CD4-positive, alpha-beta T cell treated with Interleukin-4 for 4 hours (primary cell): ENCODE data around the gene ZNF682.
"Not testable (repeated sequence)": the region's sequence is repeated elsewhere in the genome, so short reads cannot be mapped to it uniquely, and the experiment has no call there.

Experiments used
- DNase-seq: peaks from one replicate; pipeline ENCODE4 v3.0.0-alpha.2; 2020

The ZNF682 gene

DNA sequence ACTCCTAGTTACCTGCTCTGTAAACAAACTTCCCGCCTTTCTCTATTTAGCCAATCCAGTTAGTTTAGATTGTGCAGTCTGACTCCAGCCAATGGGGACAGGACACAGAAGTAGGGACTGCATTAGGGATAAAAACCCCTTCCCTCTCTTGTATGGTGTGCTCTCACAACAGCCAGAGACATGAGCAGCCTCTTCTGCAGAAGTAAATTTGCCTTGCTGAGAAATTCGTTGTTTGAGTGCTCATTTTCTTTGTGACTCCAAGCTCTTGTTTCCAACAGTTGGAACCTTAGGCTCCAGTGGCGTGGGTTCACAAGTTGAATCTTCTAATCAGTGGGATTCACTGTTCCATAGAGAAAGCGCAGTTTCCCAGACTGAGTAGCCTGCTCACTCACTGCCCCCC, 72.4 kb downstream of the ZNF682 start:
- DNase-seq: no peak

DNA sequence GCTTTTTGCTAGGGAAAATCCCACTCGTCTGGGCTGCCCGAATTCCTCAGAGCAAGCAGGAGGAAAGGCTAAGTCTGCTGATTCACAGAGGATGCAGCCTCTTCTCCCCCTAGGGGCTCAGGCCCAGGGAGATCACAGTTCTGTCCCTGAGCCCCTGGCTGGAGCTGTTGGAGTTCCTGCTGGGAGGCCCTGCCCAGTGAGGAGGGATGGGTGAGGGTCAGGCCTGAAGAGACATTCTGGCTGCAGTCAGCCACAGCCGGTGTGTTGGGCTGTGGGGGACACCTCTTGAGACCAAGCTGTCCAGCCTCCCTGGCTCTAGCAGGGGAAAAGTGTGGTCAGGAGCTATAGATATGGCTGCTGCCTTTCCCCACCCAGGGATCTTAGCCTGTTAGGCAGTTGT, 73.2 kb downstream of the ZNF682 start:
- not testable (repeated sequence) for DNase-seq

DNA sequence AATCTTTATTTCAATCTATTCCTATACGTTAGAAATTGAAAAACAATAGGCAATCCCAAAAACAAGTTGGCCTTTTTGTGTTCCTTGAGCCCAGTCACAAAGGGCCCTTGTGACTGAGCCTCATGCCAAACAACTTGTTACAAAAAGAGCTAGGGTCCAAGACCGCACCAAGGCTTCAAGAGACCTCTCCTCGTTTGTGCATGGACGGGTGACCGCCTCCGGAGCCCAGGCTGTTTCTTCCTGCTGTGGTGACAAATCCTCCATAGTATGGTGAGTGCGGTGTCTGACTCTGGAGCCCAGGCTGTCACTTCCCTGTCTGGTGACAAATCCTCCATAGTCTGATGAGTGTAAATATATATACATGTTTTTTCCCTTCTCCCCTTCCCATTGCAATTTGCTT, 74.9 kb downstream of the ZNF682 start:
- no peak for DNase-seq

DNA sequence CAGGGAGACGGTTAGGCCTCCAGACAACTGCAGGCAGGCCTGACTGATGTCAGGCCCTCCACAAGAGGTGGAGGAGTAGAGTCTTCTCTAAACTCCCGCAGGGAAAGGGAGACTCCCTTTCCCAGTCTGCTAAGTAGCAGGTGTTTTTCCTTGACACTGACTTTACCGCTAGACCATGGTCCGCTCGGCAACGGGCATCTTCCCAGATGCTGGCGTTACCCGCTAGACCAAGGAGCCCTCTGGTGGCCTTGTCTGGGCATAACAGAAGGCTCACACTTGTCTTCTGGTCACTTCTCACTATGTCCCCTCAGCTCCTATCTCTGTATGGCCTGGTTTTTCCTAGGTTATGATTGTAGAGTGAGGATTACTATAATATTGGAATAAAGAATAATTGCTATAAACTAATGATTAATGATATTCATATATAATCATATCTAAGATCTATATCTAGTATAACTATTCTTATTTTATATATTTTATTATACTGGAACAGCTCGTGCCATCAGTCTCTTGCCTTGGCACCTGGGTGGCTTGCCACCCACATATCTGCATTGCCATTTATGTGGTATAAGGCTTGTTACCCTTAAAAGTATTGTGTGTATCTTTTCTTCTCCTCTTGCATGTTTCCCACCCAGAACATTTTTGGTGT, 80.0 kb downstream of the ZNF682 start:
- DNase-seq: peak; percentile 61

DNA sequence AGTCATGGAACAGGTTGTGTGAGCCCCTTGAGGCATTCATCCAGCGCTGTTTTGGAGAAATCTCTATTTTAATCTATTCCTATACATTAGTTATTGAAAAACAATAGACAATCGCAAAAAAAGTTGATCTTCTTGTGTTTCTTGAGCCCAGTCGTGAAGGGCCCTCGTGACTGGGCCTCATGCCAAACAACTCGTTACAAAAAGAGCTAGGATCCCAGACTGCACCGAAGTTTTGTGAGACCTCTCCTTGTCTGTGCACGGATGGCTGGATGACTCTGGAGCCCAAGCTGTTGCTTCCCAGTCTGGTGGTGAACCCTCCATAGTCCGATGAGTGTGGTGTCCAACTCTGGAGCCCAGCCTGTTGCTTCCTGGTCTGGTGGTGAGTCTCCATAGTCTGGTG, 81.5 kb downstream of the ZNF682 start:
- DNase-seq: not testable (repeated sequence)

DNA sequence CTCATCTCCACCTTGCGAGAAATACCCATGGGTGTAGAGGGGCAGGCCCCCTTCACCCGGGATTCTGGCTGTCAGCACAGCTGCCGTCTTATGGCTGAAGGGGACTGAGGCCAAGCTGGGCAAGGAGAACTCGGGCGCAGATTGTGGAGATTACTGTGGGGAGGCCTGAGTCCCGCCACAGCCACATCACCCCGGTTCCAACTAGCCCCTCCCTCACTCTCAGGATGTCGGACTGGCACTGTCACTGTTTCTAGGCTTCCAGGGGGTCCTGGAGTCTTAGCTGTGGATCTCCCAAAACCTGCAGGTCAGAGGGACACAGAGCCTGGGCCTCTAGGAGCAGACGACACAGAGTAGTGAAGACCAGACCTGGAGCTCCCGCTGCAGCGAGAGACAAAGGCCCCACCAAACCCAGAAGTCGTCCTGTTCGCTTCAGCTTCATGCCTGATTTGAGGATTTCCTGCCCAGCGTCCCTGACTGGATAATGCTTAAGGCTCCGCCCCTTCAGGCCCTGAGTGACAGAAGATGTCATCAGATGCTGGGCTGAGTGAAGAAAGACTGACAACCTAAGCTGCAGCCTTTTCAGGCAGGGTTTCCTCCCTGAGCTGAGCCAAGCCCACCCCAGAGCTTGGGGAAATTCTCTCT, 82.8 kb downstream of the ZNF682 start:
- no peak for DNase-seq

DNA sequence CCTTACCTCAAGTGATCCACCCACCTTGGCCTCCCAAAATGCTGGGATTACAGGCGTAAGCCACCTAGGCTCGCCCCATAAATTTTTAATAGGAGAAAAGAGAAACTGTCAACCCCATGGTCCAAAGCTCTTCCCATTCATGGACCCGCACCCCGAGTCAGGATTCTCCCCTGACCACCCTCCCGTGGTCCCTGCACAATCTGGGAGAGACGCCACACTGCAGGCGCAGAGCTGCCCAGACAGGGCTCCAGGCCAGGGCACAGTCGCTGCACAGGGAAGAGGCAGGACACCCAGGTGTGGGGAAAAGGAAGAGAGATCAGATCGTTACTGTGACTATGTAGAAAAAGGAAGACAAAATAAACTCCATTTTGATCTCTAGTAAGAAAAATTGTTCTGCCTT, 84.1 kb downstream of the ZNF682 start:
- no peak for DNase-seq
